SK-N-SH (cell line): ENCODE measurements around the gene EVL. TPM values are rescaled to one million over a fixed set of nuclear protein-coding genes. Genes with fewer than 3 reads are reported as not detected.

Source experiments
- CTCF ChIA-PET: fragments of 300-600, 350-600 bp; formaldehyde crosslinking; extraction: SDS; loops from one replicate; lab custom pipeline; 2021; lab: Yijun Ruan, JAX
- POLR2A ChIA-PET: fragments of 350-600 bp; sonication (Branson Sonifier 250); formaldehyde crosslinking; extraction: SDS; loops from one replicate; lab custom pipeline; 2020; ENCODE audit warnings: antibody characterized with exemption, inconsistent platforms; lab: Yijun Ruan, JAX
- DNase-seq: peaks from one replicate; pipeline ENCODE4 v3.0.0; 2012
- H2AFZ ChIP-seq: fragments of 200-600 bp; sonication (generic); 2 replicates; pipeline ENCODE4 v1.8.1; 2016; ENCODE audit warnings: antibody characterized with exemption, mild to moderate bottlenecking, low read depth
- H3F3A ChIP-seq: fragments of 200-600 bp; sonication (generic); replicated peaks from 2 replicates; pipeline ENCODE3; 2016; ENCODE audit warnings: antibody characterized with exemption, mild to moderate bottlenecking; ENCODE audit not compliant: insufficient read depth
- H3K27ac ChIP-seq, 2 experiments: fragments of 200-500 bp in 1 of 2; fragments of 200-600 bp in 1 of 2; sonication (Bioruptor generic) in 1 of 2; sonication (generic), shearing (Covaris generic) in 1 of 2; 2 replicates each; pipeline versions ENCODE4 v1.5.1 to v1.6.1; 2014 to 2016; ENCODE audit warnings: low read depth in 2 of 2, inconsistent platforms in 1 of 2, low read length in 1 of 2, mild to moderate bottlenecking in 1 of 2, mixed read lengths in 1 of 2
- H3K27me3 ChIP-seq: fragments of 200-600 bp; sonication (generic), shearing (Covaris generic); 2 replicates; pipeline ENCODE4 v1.6.1; 2016; ENCODE audit warnings: mixed run types; ENCODE audit not compliant: insufficient read depth
- H3K36me3 ChIP-seq, 2 experiments: fragments of 200-500 bp in 1 of 2; fragments of 200-600 bp in 1 of 2; sonication (Bioruptor generic) in 1 of 2; sonication (generic) in 1 of 2; replicated peaks in 1 of 2; 2 replicates each; pipeline versions ENCODE3 to v1.5.1; 2014 to 2016; ENCODE audit warnings: low read length in 1 of 2, mild to moderate bottlenecking in 1 of 2; ENCODE audit not compliant: insufficient read depth in 2 of 2, control insufficient read depth in 1 of 2
- H3K4me1 ChIP-seq, 2 experiments: fragments of 200-500 bp in 1 of 2; fragments of 200-600 bp in 1 of 2; sonication (Bioruptor generic) in 1 of 2; sonication (generic), shearing (Covaris generic) in 1 of 2; 2 replicates each; pipeline versions ENCODE4 v1.5.1 to v1.6.1; 2014 to 2016; ENCODE audit warnings: low read depth in 1 of 2, low read length in 1 of 2, mixed run types in 1 of 2; ENCODE audit not compliant: insufficient read depth in 2 of 2, control insufficient read depth in 1 of 2
- H3K4me2 ChIP-seq: fragments of 200-600 bp; sonication (generic), shearing (Covaris generic); 2 replicates; pipeline ENCODE4 v1.6.1; 2017; ENCODE audit warnings: mixed run types
- H3K4me3 ChIP-seq, 2 experiments: fragments of 200-500 bp in 1 of 2; fragments of 200-600 bp in 1 of 2; sonication (Bioruptor generic) in 1 of 2; sonication (generic), shearing (Covaris generic) in 1 of 2; 2 replicates each; pipeline versions ENCODE4 v1.5.1 to v1.8.1; 2014 to 2016; ENCODE audit warnings: low read depth in 2 of 2, inconsistent platforms in 1 of 2, low read length in 1 of 2, mild to moderate bottlenecking in 1 of 2, mixed read lengths in 1 of 2, moderate library complexity in 1 of 2
- H3K79me2 ChIP-seq: fragments of 200-600 bp; sonication (generic); 2 replicates; pipeline ENCODE4 v1.8.1; 2017; ENCODE audit warnings: mild to moderate bottlenecking; ENCODE audit not compliant: insufficient read depth
- H3K9ac ChIP-seq: fragments of 200-600 bp; sonication (generic); 2 replicates; pipeline ENCODE4 v1.6.1; 2017; ENCODE audit warnings: mixed run types
- H3K9me2 ChIP-seq: fragments of 200-600 bp; sonication (generic); 2 replicates; pipeline ENCODE4 v1.6.1; 2017; ENCODE audit warnings: mixed run types
- H3K9me3 ChIP-seq: fragments of 200-600 bp; sonication (generic); 2 replicates; pipeline ENCODE4 v1.6.1; 2017; ENCODE audit warnings: mixed run types, mild to moderate bottlenecking, moderate library complexity
- H4K20me1 ChIP-seq: fragments of 200-600 bp; sonication (generic); 2 replicates; pipeline ENCODE4 v1.6.1; 2017; ENCODE audit warnings: mild to moderate bottlenecking, mixed run types; ENCODE audit not compliant: insufficient read depth
- CTCF ChIP-seq: fragments of 200-600 bp; sonication (generic); IDR thresholded peaks from 2 replicates; pipeline ENCODE4 v1.6.1; 2017; ENCODE audit warnings: antibody characterized with exemption, mild to moderate bottlenecking, moderate library complexity
- EP300 ChIP-seq, 2 experiments: IDR thresholded peaks; 2 replicates each; pipeline versions ENCODE4 v1.4.0 to v1.6.1; 2012; ENCODE audit warnings: borderline replicate concordance in 1 of 2, low read depth in 1 of 2, low read length in 1 of 2
- FOSL2 ChIP-seq: IDR thresholded peaks from 2 replicates; pipeline ENCODE4 v1.4.0; 2012; ENCODE audit warnings: low read depth, mild to moderate bottlenecking, moderate library complexity, borderline replicate concordance
- GABPA ChIP-seq: IDR thresholded peaks from 2 replicates; pipeline ENCODE4 v1.4.0; 2012; ENCODE audit warnings: low read depth, mild to moderate bottlenecking
- JUND ChIP-seq: IDR thresholded peaks from 2 replicates; pipeline ENCODE4 v1.4.0; 2012
- MAX ChIP-seq: IDR thresholded peaks from 2 replicates; pipeline ENCODE4 v1.4.0; 2012; ENCODE audit warnings: low read depth
- MEF2A ChIP-seq: IDR thresholded peaks from 2 replicates; pipeline ENCODE4 v1.4.0; 2012; ENCODE audit warnings: low read depth, borderline replicate concordance
- NRF1 ChIP-seq: IDR thresholded peaks from 2 replicates; pipeline ENCODE4 v1.6.1; 2012; ENCODE audit warnings: low read depth, mild to moderate bottlenecking, low read length
- PBX3 ChIP-seq: IDR thresholded peaks from 2 replicates; pipeline ENCODE4; 2012
- RCOR1 ChIP-seq: fragments of 150-350 bp; IDR thresholded peaks from 2 replicates; pipeline ENCODE4 v1.6.1; 2017; ENCODE audit warnings: antibody characterized with exemption, low read length
- REST ChIP-seq: IDR thresholded peaks from 2 replicates; pipeline ENCODE4 v1.6.1; 2012; ENCODE audit warnings: mild to moderate bottlenecking, low read depth, low read length, moderate library complexity
- RFX5 ChIP-seq: IDR thresholded peaks from 2 replicates; pipeline ENCODE4 v1.6.1; 2012; ENCODE audit warnings: mild to moderate bottlenecking, improper control_type of control experiment, low read length
- SIN3A ChIP-seq: IDR thresholded peaks from 2 replicates; pipeline ENCODE4 v1.6.1; 2012; ENCODE audit warnings: low read depth, mild to moderate bottlenecking, low read length, moderate library complexity, borderline replicate concordance
- SMC3 ChIP-seq: IDR thresholded peaks from 2 replicates; pipeline ENCODE4 v1.6.1; 2012; ENCODE audit warnings: low read depth, low read length, improper control_type of control experiment
- TAF1 ChIP-seq: IDR thresholded peaks from 2 replicates; pipeline ENCODE4 v1.6.1; 2012; ENCODE audit warnings: low read depth, mild to moderate bottlenecking, low read length, moderate library complexity, borderline replicate concordance
- TCF12 ChIP-seq: IDR thresholded peaks from 2 replicates; pipeline ENCODE4 v1.4.0; 2012
- TEAD4 ChIP-seq: IDR thresholded peaks from 2 replicates; pipeline ENCODE4 v1.4.0; 2012; ENCODE audit warnings: mild to moderate bottlenecking, borderline replicate concordance; ENCODE audit not compliant: insufficient read depth
- USF1 ChIP-seq: IDR thresholded peaks from 2 replicates; pipeline ENCODE4 v1.4.0; 2012; ENCODE audit warnings: low read depth, borderline replicate concordance
- USF2 ChIP-seq: fragments of 150-350 bp; IDR thresholded peaks from 2 replicates; pipeline ENCODE4 v1.6.1; 2017; ENCODE audit warnings: antibody characterized with exemption, low read length, low read depth, borderline replicate concordance
- WGBS: methylation state at CpG from one replicate; pipeline ENCODE4 v1.1.6; 2017; ENCODE audit warnings: low lambda C conversion rate; 5-methylcytosine and 5-hydroxymethylcytosine counted together
- polyA plus RNA-seq, 3 experiments: library from polyadenylated mRNA; depleted of rRNA; stranded (reverse); fragments of >200 nt; gene quantifications; 2 replicates each; pipeline ENCODE4 v1.2.3, GENCODE V29; 2012

Gene EVL
- polyA plus RNA-seq, 1 of the 3 experiments (the other 2 are of a cell fraction) = 36.5 TPM

- TF ChIP-seq USF2 = no peak
- no peak for TF ChIP-seq MAX
These were observed 107.6 kb downstream of the EVL start (continued) for GRCh38 chr14:100172811-100173210.

GRCh38 chr14:100173353-100173752 lies 108.1 kb downstream of the EVL start:
- Histone ChIP-seq H3K4me1 (no peaks in the 10 kb centered on the region; a peak in 1 of 4 replicates), H3K27ac (no peak overlapping the region), H2AFZ (no peak overlapping the region), H3K4me2 (no peak overlapping the region), H3K9ac (no peak overlapping the region), H3K27me3 (0 out of 2 replicates have a peak, but pooled peaks cover 5% of the 10 kb centered on the region), H4K20me1 (no peaks in the 10 kb centered on the region), H3K79me2 (no peaks in the 10 kb centered on the region), H3K9me2 (no peaks in the 10 kb centered on the region), H3K36me3 (no peaks in the 10 kb centered on the region), H3F3A (no peaks in the 10 kb centered on the region), H3K9me3 (no peaks in the 10 kb centered on the region), H3K4me3 (no peak overlapping the region)
- 65% methylated on average over 7 of the region's 7 CpGs for WGBS
- ChIA-PET CTCF (interaction anchor here (0.7 to 2.0 kb wide), 4 partner anchors 20 to 154 kb away, joined by 3 to 4 read pairs (median 4); no protein-coding TSS in a partner anchor), POLR2A (no interaction called here)
- no peak for DNase-seq
- TF ChIP-seq FOSL2 (no peak), CTCF (no peak), REST (no peak), SMC3 (no peak), SIN3A (no peak), JUND (no peak), RCOR1 (no peak), MEF2A (no peak), PBX3 (no peak), RFX5 (no peak), NRF1 (no peak), GABPA (no peak), EP300 (IDR thresholded peaks at IDR 0.05; ENCODE audit: borderline replicate concordance in 1 of 2, low read depth in 1 of 2, low read length in 1 of 2) (no peak), USF1 (no peak), TEAD4 (no peak), TAF1 (no peak), TCF12 (no peak)
